GM12874 (cell line): Measurements from ENCODE around the gene TRMT11.

Experiments
- CTCF ChIP-seq: IDR thresholded peaks from 2 replicates; pipeline ENCODE4 v1.5.1; 2011; ENCODE audit warnings: low read depth, mild to moderate bottlenecking, control low read depth, low read length, moderate library complexity; ENCODE audit not compliant: insufficient read depth

TRMT11 gene

GRCh38 chr6:125986301-125987025, at the start of gene TRMT11:
Gene TRMT11, plus strand, starts transcription at chr6:125986540. Its CDS starts 11 bp downstream, at chr6:125986551.
- no peak for TF ChIP-seq CTCF

- no peak for TF ChIP-seq CTCF
Observed at GRCh38 chr6:125939026-125939425, 47.3 kb upstream of the TRMT11 start.

- TF ChIP-seq CTCF = no peak
Observed at GRCh38 chr6:125939791-125940190, 46.5 kb upstream of the TRMT11 start.

- no peak for TF ChIP-seq CTCF
Observed at GRCh38 chr6:125940247-125941041, 45.9 kb upstream of the TRMT11 start.

- no peak for TF ChIP-seq CTCF
Observed at GRCh38 chr6:125942672-125943527, 43.4 kb upstream of the TRMT11 start.

- TF ChIP-seq CTCF = no peak
Observed at GRCh38 chr6:125943528-125944433, 42.6 kb upstream of the TRMT11 start.
